ENCODE measurements around the gene LMNTD2. TPM values are rescaled to one million over a fixed set of nuclear protein-coding genes. Genes with fewer than 3 reads are reported as not detected.

The LMNTD2 gene
- total and polyA plus RNA-seq, 2 of the 13 experiments (the other 11 are each of a cell fraction or from before 2014, with no cell fraction given) = 1.1 to 3.1 TPM

DNA sequence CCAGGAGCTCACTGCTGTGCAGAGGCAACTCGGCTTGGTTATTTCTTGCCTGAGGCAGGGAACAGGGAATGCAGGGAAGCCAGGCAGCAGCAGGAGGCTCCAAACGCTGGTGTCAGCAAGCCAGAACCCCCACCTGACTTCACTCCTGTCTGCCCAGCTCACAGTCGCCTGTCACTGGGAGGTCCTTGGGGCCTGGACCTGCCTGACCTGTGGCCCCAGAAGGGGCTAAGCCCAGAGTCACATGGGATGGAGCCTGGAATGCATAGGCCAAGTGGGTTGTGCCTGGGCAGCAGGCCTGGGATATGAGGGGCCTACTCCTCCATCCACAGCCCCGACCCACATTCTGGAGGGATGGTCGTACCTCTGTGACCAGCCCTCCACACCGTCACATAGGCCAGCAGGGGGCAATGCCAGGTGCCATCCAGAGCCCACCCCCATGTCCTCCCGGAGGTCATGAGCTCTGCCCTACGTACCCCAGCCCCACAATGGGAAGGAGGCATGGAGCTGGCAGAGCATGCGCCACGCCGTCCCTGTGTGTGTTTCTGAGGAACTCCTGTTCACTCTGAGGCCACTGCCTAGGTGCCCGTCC is 5.5 kb upstream of the LMNTD2 start (continued):
- TF ChIP-seq, protein P1, sequence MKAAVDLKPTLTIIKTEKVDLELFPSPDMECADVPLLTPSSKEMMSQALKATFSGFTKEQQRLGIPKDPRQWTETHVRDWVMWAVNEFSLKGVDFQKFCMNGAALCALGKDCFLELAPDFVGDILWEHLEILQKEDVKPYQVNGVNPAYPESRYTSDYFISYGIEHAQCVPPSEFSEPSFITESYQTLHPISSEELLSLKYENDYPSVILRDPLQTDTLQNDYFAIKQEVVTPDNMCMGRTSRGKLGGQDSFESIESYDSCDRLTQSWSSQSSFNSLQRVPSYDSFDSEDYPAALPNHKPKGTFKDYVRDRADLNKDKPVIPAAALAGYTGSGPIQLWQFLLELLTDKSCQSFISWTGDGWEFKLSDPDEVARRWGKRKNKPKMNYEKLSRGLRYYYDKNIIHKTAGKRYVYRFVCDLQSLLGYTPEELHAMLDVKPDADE (CRISPR knock-in tag; IDR thresholded peaks at IDR 0.05) = no peak
- no peak for TF ChIP-seq DPF2 (CRISPR knock-in tag; IDR thresholded peaks at IDR 0.05; ENCODE audit: borderline replicate concordance, low read depth)
- no peak for TF ChIP-seq GMEB1 (CRISPR knock-in tag; IDR thresholded peaks at IDR 0.05; ENCODE audit: borderline replicate concordance)
- peak; percentile 76 for TF ChIP-seq ZFX (CRISPR knock-in tag; IDR thresholded peaks at IDR 0.05; ENCODE audit: low read depth)
- TF ChIP-seq ZNF549 (CRISPR knock-in tag; IDR thresholded peaks at IDR 0.05) = no peak
- TF ChIP-seq ZNF766 (CRISPR knock-in tag; IDR thresholded peaks at IDR 0.05; ENCODE audit: borderline replicate concordance) = no peak
- no peak for TF ChIP-seq ZNF672 (CRISPR knock-in tag; IDR thresholded peaks at IDR 0.05)
- TF ChIP-seq PAWR (CRISPR knock-in tag; IDR thresholded peaks at IDR 0.05; ENCODE audit: borderline replicate concordance) = no peak
- no peak for TF ChIP-seq ZKSCAN8 (CRISPR knock-in tag; IDR thresholded peaks at IDR 0.05; ENCODE audit: borderline replicate concordance)
- TF ChIP-seq IKZF1 (IDR thresholded peaks at IDR 0.05) = no peak
- TF ChIP-seq ZNF180 (CRISPR knock-in tag; IDR thresholded peaks at IDR 0.05; ENCODE audit: borderline replicate concordance, low read depth) = no peak
- peak; percentile 47 for TF ChIP-seq AGO1 (IDR thresholded peaks at IDR 0.05; ENCODE audit: low read depth, low read length, poor library complexity, severe bottlenecking)
- TF ChIP-seq HOXD1 (CRISPR knock-in tag; IDR thresholded peaks at IDR 0.05) = no peak
- TF ChIP-seq ZNF354B (CRISPR knock-in tag; IDR thresholded peaks at IDR 0.05) = no peak
- TF ChIP-seq GLI4 (CRISPR knock-in tag; IDR thresholded peaks at IDR 0.05; ENCODE audit: borderline replicate concordance) = no peak
- TF ChIP-seq CENPT (CRISPR knock-in tag; IDR thresholded peaks at IDR 0.05; ENCODE audit: low read depth) = no peak
- no peak for TF ChIP-seq FIP1L1 (IDR thresholded peaks at IDR 0.05; ENCODE audit: borderline replicate concordance, insufficient read depth, low read depth, low read length)
- peak; percentile 88 for TF ChIP-seq ZNF317 (CRISPR knock-in tag; IDR thresholded peaks at IDR 0.05)
- no peak for TF ChIP-seq EZH2 (conservative IDR thresholded peaks at IDR 0.05; ENCODE audit: low read depth, low read length)
- TF ChIP-seq TBX3 (IDR thresholded peaks at IDR 0.05; ENCODE audit: borderline replicate concordance) = no peak
- 0 out of 2 replicates have a peak, but pooled peaks have one; percentile 55 for TF ChIP-seq ATF7-NPFF (CRISPR knock-in tag; IDR thresholded peaks at IDR 0.05; ENCODE audit: low read depth)
- peak; percentile 17; the same call in 1 of the 2 replicates for TF ChIP-seq ZFY (CRISPR knock-in tag; IDR thresholded peaks at IDR 0.05)
- TF ChIP-seq ZNF124 (CRISPR knock-in tag; IDR thresholded peaks at IDR 0.05) = no peak
- TF ChIP-seq RARA (CRISPR knock-in tag; IDR thresholded peaks at IDR 0.05) = no peak
- TF ChIP-seq RAD21 (CRISPR knock-in tag; IDR thresholded peaks at IDR 0.05) = 0 out of 2 replicates have a peak, but pooled peaks have one; percentile 19
- no peak for TF ChIP-seq ZFP36 (IDR thresholded peaks at IDR 0.05; ENCODE audit: borderline replicate concordance, low read depth, low read length, partially characterized antibody)
- no peak for TF ChIP-seq TBP (CRISPR knock-in tag; IDR thresholded peaks at IDR 0.05)
- TF ChIP-seq, protein P2, sequence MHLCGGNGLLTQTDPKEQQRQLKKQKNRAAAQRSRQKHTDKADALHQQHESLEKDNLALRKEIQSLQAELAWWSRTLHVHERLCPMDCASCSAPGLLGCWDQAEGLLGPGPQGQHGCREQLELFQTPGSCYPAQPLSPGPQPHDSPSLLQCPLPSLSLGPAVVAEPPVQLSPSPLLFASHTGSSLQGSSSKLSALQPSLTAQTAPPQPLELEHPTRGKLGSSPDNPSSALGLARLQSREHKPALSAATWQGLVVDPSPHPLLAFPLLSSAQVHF (CRISPR knock-in tag; IDR thresholded peaks at IDR 0.05) = no peak
- TF ChIP-seq ZNF232 (CRISPR knock-in tag; IDR thresholded peaks at IDR 0.05; ENCODE audit: borderline replicate concordance) = no peak
- TF ChIP-seq ZNF556 (CRISPR knock-in tag; IDR thresholded peaks at IDR 0.05; ENCODE audit: borderline replicate concordance) = no peak

Measured in HepG2 (cell line).